GM19193 (cell line): ENCODE results near the gene RPTN.

Experiments
- POLR2A ChIP-seq: IDR thresholded peaks from 4 replicates; pipeline ENCODE4 v1.6.1; 2011; ENCODE audit not compliant: insufficient read depth, insufficient read length; ENCODE audit errors: extremely low read depth

The RPTN gene

GRCh38 chr1:152109998-152110294, 49.1 kb downstream of the RPTN start:
- no peak for TF ChIP-seq POLR2A

DNA sequence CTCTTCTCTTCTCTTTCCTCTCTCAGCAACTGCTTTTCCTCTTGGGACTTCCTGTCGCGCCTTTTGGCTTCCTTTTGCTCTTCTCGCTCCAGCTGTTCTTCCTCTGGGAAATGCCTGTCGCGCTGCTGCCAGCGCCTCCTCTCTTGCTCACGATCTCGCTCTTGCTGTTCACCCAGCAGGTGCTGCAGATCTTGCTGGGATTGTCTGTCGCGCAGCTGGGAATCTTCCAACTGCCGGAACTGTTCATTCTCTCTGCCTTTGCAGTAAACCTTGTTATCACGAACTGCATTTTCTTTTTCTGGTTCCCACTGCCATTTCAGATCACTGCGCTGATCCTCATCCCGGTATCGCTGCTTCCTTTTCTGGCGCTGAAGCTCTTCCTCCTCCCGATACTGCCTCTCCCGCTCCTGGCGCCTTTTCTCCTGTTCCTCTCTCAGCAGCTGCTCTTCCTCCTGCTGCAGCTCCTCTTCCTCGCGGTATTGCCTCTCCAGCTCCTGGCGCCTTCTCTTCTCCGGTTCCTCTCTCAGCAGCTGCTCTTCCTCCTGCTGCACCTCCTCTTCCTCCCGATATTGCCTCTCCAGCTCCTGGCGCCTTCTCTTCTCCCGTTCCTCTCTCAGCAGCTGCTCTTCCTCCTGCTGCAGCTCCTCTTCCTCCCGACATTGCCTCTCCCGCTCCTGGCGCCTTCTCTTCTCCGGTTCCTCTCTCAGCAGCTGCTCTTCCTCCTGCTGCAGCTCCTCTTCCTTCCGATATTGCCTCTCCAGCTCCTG, 49.6 kb downstream of the RPTN start:
- no peak for TF ChIP-seq POLR2A

GRCh38 chr1:152108882-152109222, 50.2 kb downstream of the RPTN start:
- TF ChIP-seq POLR2A: no peak

- TF ChIP-seq POLR2A: no peak
These were observed 50.8 kb downstream of the RPTN start for GRCh38 chr1:152107984-152108881.

DNA sequence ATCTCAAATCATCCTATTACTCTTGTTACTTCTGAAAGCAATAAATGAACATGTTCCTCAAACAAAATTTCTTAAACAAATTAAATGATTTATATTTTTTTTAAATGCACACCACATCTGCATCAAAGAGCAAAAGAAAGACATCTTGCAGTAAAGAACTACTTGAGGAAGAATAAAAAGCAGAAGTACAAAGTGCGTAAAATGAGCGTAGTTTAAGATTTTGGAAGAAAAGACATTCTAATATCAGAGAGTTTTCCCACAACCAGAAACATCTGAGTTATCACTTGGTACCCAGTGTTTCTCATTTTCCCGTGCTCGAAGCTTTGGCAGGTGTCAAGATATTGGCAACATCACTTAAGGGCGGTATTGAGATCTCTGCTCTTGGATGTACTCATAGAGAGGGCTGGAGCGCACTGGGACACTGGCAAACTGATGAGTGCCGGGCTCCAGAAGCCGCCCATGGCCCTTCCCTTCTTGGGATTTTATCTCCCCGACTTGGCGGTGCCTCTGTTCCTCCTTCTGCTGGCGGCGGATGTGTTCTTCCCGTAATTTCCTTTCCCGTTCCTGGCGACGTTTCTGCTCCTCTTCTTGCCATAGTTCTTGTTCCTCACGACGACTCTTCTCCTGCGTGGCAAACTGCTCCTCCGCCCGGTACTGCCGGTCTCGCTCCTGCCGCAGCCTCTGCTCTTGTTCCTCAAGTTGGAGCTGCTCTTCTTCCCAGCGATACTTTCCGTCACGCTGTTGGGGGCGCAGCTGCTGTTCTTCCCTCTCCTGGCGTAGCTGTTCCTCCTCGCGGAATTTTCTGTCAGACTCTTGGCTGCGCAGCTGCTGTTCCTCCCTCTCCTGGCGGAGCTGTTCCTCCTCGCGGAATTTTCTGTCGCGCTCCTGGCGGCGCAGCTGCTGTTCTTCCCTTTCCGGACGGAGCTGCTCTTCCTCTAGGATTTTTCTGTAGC, 51.7 kb downstream of the RPTN start:
- no peak for TF ChIP-seq POLR2A

GRCh38 chr1:152104854-152105253, 54.2 kb downstream of the RPTN start:
- no peak for TF ChIP-seq POLR2A
